NCI-H446 treated with DMSO at 0.1 percent for 48 hours (cell line): Measurements from ENCODE around the gene MIER2.
"Not testable (repeated sequence)": the region's sequence is repeated elsewhere in the genome, so short reads cannot be mapped to it uniquely, and the experiment has no call there.

Source experiments
- DNase-seq: peaks from one replicate; lab custom pipeline; 2025; lab: John Stamatoyannopoulos, UW

MIER2 gene

GRCh38 chr19:344625-345319 is at the start of gene MIER2:
TSS of gene MIER2 (minus strand) at chr19:344796. CDS start at chr19:344782, 14 bp downstream.
- DNase-seq: peak; percentile 51

GRCh38 chr19:393560-393959 is 49.0 kb upstream of the MIER2 start:
- DNase-seq: not testable (repeated sequence)

- no peak for DNase-seq
Observed at GRCh38 chr19:392375-392970, 47.9 kb upstream of the MIER2 start.

DNA sequence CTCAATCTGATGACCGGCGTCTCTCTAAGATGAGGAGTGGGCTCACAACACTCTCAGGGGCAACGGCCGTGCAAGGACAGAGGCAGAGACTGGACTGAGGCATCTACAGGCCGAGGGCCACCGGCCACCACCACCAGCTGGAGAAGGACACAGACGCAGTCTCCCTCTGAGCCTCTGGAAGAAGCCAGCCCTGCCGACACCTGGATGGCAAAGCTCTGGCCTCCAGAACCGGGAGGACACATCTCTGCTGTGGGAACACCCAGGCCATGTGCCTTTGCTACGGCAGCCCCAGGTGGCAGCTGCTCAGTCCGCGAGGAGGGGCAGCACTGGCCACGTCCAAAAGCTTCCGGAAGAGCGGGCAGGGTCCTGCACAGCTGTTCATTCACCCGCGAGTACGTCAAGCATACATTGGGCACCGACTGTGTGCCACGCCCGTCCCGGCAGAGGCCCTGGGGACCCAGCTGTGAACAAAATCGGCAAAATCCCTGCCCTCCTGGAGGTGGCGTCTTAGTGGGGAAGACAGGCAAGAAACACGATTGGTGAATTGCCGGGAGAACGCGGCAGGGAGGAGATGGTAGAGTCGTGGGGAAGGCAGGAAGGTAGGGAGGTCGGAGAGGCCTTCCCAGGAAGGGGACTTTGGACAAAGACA is 47.3 kb upstream of the MIER2 start:
- no peak for DNase-seq

DNA sequence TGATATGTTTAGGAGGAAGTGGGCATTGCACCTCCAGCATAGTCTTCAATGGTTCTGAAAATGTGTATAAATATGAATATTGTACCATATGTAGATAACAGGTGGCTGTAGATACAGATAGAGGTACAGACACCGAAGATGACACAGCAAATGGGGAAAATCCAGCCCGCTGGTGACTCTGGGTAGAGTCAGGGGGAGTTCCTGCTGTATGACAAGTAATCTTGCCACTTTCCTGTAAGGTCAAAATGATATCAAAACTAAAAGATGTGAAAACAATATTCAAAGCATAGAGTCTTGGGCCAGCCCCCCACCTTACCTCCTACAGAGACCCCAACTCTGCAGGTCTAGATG is 46.6 kb upstream of the MIER2 start:
- no peak for DNase-seq

DNA sequence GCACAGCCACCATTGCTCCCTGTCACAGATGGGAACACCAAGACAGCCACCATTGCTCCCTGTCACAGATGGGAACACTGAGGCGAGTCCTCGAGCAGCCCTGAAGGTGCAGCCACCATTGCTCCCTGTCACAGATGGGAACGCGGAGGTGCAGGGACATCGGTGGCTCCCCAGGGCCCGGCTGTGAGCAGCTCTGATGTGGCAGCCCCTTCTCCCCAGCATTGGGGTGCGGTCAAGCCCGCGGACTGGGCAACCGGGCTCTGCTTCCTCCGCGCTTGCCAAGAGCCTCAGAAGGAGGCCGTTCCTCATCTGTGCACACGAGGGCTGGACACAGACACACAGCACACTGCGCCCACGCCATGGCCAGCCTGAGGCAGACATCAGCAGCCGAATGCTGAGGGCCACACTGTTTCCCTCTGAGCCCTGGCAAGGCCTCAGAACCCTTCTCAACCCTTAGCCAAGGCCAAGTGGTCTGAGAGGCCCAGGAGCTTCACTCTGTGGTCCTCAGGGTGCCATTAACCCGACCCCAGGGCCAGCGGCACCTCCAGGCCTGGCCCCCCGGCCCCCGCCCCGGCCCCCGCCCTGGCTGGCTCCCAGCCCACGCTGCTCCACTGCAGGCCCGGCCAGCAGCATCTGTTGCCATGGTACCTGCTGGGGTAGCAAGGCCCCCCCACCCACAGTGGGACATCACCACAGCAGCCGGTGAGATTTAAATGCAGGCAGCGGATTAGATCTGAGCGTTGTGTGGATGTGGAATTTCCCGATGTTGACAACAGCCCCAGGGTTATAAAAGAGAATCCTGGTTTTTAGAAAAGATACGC is 46.0 kb upstream of the MIER2 start:
- no peak for DNase-seq

DNA sequence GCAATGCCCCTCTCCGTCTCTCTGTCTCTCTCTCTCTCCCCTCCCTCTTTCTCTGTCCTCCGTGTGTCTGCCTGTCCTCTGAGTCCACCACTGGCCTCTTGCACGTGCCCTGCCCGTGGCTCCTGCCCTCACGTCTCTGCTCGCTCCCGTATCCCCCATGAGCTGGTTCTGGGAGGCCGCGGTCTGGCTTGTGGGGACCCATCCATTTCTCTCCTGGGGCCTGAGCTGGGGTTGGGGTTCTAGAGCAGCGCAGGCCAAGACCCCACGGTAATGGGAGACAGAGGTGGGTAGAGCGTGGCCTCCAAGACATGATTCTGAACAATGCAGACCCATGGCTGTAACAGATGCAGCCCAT is 45.3 kb upstream of the MIER2 start:
- no peak for DNase-seq

GRCh38 chr19:389255-389934 is 44.8 kb upstream of the MIER2 start:
- no peak for DNase-seq

GRCh38 chr19:388691-389090 is 44.1 kb upstream of the MIER2 start:
- DNase-seq: no peak

GRCh38 chr19:387777-388176 is 43.2 kb upstream of the MIER2 start:
- no peak for DNase-seq

DNA sequence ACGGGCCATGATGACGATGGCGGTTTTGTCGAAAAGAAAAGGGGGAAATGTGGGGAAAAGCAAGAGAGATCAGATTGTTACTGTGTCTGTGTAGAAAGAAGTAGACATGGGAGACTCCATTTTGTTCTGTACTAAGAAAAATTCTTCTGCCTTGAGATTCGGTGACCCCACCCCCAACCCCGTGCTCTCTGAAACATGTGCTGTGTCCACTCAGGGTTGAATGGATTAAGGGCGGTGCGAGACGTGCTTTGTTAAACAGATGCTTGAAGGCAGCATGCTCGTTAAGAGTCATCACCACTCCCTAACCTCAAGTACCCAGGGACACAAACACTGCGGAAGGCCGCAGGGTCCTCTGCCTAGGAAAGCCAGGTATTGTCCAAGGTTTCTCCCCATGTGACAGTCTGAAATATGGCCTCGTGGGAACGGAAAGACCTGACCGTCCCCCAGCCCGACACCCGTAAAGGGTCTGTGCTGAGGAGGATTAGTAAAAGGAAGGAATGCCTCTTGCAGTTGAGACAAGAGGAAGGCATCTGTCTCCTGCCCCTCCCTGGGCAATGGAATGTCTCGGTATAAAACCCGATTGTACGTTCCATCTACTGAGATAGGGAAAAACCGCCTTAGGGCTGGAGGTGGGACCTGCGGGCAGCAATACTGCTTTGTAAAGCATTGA is 42.2 kb upstream of the MIER2 start:
- DNase-seq: not testable (repeated sequence)

- DNase-seq: not testable (repeated sequence)
Observed at GRCh38 chr19:386189-386588, 41.6 kb upstream of the MIER2 start.

DNA sequence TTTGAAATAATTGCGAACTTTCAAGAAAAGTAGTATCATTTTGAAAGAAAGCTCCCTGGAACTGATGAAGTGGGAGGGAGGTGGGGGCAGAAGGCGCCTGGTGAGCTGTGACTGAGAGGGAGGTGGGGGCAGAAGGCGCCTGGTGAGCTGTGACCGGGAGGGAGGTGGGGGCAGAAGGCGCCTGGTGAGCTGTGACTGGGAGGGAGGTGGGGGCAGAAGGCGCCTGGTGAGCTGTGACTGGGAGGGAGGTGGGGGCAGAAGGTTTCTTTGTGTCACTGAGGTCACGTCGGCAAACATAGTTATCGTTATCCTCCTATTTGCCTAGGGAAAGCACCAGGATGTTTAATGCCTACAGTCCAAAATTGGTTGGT is 40.2 kb upstream of the MIER2 start:
- DNase-seq: no peak

DNA sequence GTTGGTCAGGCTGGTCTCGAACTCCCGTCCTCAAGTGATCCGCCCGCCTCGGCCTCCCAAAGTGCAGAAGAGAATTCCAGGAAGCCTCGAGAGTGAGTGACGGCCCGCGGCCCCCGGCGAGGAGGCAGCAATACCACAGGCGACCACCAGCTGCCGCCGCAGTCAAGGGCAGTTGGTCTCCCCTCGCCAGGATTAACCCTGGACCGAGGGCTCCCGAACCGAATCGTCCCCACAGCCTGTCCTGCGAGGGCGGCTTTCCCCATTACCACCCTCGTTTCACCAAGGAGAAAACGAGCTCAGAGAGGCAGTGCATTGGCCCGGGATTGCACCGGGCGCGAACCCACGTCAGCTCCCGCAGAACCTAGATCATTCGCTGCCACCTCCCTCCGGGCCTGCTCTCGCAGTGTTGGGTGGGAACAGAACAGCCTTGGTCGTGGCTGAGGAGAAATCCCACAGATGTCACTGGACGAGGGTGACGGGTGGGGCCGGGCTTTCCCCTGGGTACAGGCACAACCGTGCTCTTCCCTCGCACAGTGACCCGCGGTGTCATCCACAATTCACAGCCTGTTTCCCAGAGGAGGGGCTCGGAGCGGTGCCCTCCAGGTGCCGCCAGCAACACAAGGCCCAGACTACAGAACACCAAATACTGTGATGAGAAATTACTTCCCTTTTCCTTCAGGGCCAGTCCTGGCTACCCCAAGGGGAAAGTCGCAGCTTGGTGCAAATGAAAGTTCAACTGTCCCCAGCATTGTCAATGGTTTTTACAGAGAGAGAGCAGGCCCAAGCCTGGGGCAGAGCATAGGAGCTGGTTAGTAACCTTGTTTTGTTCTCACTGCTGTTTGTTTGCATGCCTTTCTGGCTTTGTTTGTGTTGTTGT is 39.6 kb upstream of the MIER2 start:
- DNase-seq: no peak

GRCh38 chr19:383040-383439 is 38.4 kb upstream of the MIER2 start:
- DNase-seq: no peak

GRCh38 chr19:382578-382977 is 38.0 kb upstream of the MIER2 start:
- DNase-seq: not testable (repeated sequence)

- not testable (repeated sequence) for DNase-seq
Observed at GRCh38 chr19:381901-382300, 37.3 kb upstream of the MIER2 start.

- DNase-seq: not testable (repeated sequence)
Observed at GRCh38 chr19:380618-381219, 36.1 kb upstream of the MIER2 start.

DNA sequence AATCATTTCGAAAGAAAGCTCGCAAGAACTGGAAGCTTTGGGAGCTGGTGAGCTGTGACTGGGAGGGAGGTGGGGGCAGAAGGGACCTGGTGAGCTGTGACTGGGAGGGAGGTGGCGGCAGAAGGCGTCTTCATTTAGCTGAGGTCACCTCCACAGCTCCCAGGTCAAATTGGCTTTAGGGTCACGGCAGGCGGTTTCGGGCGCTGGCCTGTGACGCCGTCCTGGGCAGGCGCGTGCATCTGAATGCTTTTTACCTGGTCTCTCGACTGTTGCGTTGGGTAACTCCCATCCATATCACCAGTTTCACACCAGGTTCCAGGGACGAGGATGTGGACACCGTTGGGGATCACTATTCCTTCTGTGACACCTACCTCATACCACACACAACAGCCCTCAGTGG is 35.2 kb upstream of the MIER2 start:
- DNase-seq: no peak

- DNase-seq: no peak
Observed at GRCh38 chr19:378706-379105, 34.1 kb upstream of the MIER2 start.
